Smooth muscle cell (in vitro differentiated cells): ENCODE data around the gene APOOL. TPM values are rescaled to one million over a fixed set of nuclear protein-coding genes. Genes with fewer than 3 reads are reported as not detected.

Experiments used
- DNase-seq: peaks from one replicate; lab custom pipeline; 2025; ENCODE audit not compliant: unreplicated experiment; lab: John Stamatoyannopoulos, UW
- H2AFZ ChIP-seq: fragments of 200-600 bp; sonication (generic); 2 replicates; pipeline ENCODE4 v1.6.0; 2016; ENCODE audit warnings: antibody characterized with exemption, low read depth, mild to moderate bottlenecking
- H3F3A ChIP-seq: fragments of 200-600 bp; sonication (generic); 2 replicates; pipeline ENCODE4 v1.6.0; 2017; ENCODE audit warnings: antibody characterized with exemption, low read depth
- H3K27ac ChIP-seq: fragments of 200-600 bp; sonication (generic); 2 replicates; pipeline ENCODE4 v1.5.1; 2016; ENCODE audit warnings: low read depth, mild to moderate bottlenecking
- H3K27me3 ChIP-seq: fragments of 200-600 bp; sonication (generic); 2 replicates; pipeline ENCODE4 v1.6.1; 2016; ENCODE audit warnings: low read depth, mild to moderate bottlenecking
- H3K36me3 ChIP-seq: fragments of 200-600 bp; sonication (generic); 2 replicates; pipeline ENCODE4 v1.5.1; 2016; ENCODE audit warnings: low read depth
- H3K4me1 ChIP-seq: fragments of 200-600 bp; sonication (generic); 2 replicates; pipeline ENCODE4 v1.5.1; 2016; ENCODE audit warnings: low read depth
- H3K4me2 ChIP-seq: fragments of 200-600 bp; sonication (generic); 2 replicates; pipeline ENCODE4 v1.6.0; 2016; ENCODE audit warnings: mild to moderate bottlenecking
- H3K4me3 ChIP-seq: fragments of 200-600 bp; sonication (generic); 2 replicates; pipeline ENCODE4 v1.5.1; 2016; ENCODE audit warnings: mild to moderate bottlenecking
- H3K79me2 ChIP-seq: fragments of 200-600 bp; sonication (generic); 2 replicates; pipeline ENCODE4 v1.6.0; 2016; ENCODE audit warnings: low read depth, mild to moderate bottlenecking
- H3K9ac ChIP-seq: fragments of 200-600 bp; sonication (generic); 2 replicates; pipeline ENCODE4 v1.6.0; 2016; ENCODE audit warnings: low read depth
- H3K9me3 ChIP-seq: fragments of 200-600 bp; sonication (generic); replicated peaks from 2 replicates; pipeline ENCODE4 v1.5.1; 2016; ENCODE audit warnings: low read depth
- H4K20me1 ChIP-seq: fragments of 200-600 bp; sonication (generic); 2 replicates; pipeline ENCODE4 v1.6.0; 2016; ENCODE audit warnings: low read depth
- WGBS: methylation state at CpG from one replicate; pipeline ENCODE4 v1.1.7; 2016; ENCODE audit warnings: low lambda C conversion rate; 5-methylcytosine and 5-hydroxymethylcytosine counted together
- polyA plus RNA-seq: library from polyadenylated mRNA; unstranded; fragments of >200 nt; fragmentation: Nextera tagmentation; extraction: Ambion mirVana; gene quantifications from 2 replicates; pipeline ENCODE4 v1.2.1, GENCODE V29; 2016
- total RNA-seq: library from RNA; depleted of rRNA; stranded (reverse); fragments of >200 nt; gene quantifications from 2 replicates; pipeline ENCODE4 v1.2.3, GENCODE V29; 2014
- TF ChIP-seq, protein P1 (sequence below): fragments of 200-600 bp; sonication (generic); IDR thresholded peaks from 2 replicates; pipeline ENCODE4 v1.5.1; 2017; ENCODE audit warnings: borderline replicate concordance, mild to moderate bottlenecking, antibody characterized with exemption; ENCODE audit not compliant: insufficient read depth, poor library complexity, severe bottlenecking

The APOOL gene
- total and polyA plus RNA-seq, 2 experiments from 2014 or later, result 1.9 to 17.0 TPM

DNA sequence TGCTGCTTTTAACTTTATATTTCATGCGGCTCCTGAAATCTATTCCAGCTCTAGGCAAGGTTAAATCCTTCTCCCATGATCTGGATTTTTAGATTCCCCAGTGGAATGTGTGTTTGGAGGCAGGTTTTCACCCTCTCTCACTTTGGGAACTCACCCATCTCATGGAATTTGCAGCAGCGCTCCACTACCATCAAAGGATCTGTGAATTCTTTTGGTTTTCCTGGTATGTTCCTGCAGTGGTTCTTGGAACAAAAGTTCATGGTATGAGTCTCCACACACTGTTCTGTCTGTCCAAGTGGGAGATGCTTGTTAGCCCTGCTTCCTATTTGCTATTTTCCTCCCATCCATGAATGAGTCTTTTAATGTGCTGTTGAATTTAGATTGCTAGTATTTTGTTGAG lies 14.0 kb downstream of the APOOL start:
- Histone ChIP-seq H4K20me1 (no peaks in the 10 kb centered on the region), H3K4me3 (no peak overlapping the region), H3K4me1 (no peaks in the 10 kb centered on the region), H3F3A (no peaks in the 10 kb centered on the region), H3K79me2 (no peaks in the 10 kb centered on the region), H3K9ac (no peak overlapping the region), H3K36me3 (no peaks in the 10 kb centered on the region), H3K27ac (no peak overlapping the region), H3K4me2 (no peak overlapping the region), H3K9me3 (peaks cover 5% of the 10 kb centered on the region), H3K27me3 (no peaks in the 10 kb centered on the region), H2AFZ (no peak overlapping the region)
- TF ChIP-seq, protein P1, sequence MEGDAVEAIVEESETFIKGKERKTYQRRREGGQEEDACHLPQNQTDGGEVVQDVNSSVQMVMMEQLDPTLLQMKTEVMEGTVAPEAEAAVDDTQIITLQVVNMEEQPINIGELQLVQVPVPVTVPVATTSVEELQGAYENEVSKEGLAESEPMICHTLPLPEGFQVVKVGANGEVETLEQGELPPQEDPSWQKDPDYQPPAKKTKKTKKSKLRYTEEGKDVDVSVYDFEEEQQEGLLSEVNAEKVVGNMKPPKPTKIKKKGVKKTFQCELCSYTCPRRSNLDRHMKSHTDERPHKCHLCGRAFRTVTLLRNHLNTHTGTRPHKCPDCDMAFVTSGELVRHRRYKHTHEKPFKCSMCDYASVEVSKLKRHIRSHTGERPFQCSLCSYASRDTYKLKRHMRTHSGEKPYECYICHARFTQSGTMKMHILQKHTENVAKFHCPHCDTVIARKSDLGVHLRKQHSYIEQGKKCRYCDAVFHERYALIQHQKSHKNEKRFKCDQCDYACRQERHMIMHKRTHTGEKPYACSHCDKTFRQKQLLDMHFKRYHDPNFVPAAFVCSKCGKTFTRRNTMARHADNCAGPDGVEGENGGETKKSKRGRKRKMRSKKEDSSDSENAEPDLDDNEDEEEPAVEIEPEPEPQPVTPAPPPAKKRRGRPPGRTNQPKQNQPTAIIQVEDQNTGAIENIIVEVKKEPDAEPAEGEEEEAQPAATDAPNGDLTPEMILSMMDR, result no peak
- DNase-seq, result no peak
- 95% methylated on average over 2 of the region's 2 CpGs for WGBS

DNA sequence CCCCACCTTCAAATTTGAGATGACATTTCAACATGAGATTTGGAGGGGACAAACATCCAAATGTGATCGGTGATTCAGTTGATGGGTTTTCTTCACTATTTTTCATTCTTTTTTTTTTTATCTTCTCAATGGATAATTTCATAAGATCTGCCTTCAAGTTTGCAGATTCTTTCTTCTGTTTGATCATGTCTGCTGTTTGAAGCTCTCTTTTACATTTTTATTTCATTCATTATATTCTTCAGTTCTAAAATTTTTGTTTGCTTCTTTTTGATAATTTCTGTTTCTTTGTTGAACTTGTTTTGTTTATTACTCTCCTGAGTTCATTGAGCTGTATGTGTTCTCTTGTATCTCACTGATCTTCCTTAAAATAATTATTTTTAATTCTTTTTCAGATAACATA lies 14.8 kb downstream of the APOOL start:
- 95% methylated on average over 1 of the region's 1 CpG for WGBS
- peaks cover 5% of the 10 kb centered on the region for H3K9me3 ChIP-seq
- no peaks in the 10 kb centered on the region for H3K79me2 ChIP-seq
- no peak overlapping the region for H3K4me2 ChIP-seq
- H4K20me1 ChIP-seq, result no peaks in the 10 kb centered on the region
- no peaks in the 10 kb centered on the region for H3K4me1 ChIP-seq
- no peak for DNase-seq
- H3K9ac ChIP-seq, result no peak overlapping the region
- no peaks in the 10 kb centered on the region for H3K27me3 ChIP-seq
- no peaks in the 10 kb centered on the region for H3F3A ChIP-seq
- H3K27ac ChIP-seq, result no peak overlapping the region
- TF ChIP-seq, protein P1, result no peak
- no peak overlapping the region for H3K4me3 ChIP-seq
- no peak overlapping the region for H2AFZ ChIP-seq
- no peaks in the 10 kb centered on the region for H3K36me3 ChIP-seq

DNA sequence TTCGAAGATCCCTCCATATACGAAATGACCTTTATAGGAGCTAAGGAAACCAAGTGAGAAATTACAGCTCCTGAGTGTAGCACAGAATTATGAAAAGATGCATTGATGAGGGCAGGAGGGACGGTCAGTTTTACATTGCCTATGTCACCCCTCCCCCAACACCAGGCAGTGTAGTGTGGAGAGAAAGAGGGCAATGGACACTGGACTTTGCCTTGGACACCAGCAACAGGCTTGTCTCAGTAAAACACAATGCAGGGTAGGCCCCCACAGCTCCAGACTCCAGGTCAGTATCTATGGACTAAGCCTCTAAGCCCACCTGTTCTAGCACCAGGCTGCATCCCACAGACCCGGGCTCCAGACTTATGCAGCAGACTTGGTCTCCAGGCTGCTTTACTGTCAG lies 16.5 kb downstream of the APOOL start:
- H2AFZ ChIP-seq, result no peak overlapping the region
- TF ChIP-seq, protein P1, result no peak
- H3K27me3 ChIP-seq, result no peaks in the 10 kb centered on the region
- DNase-seq, result no peak
- no peaks in the 10 kb centered on the region for H3K79me2 ChIP-seq
- H3K4me3 ChIP-seq, result no peak overlapping the region
- H4K20me1 ChIP-seq, result no peaks in the 10 kb centered on the region
- H3K36me3 ChIP-seq, result no peaks in the 10 kb centered on the region
- no peak overlapping the region for H3K27ac ChIP-seq
- H3K9ac ChIP-seq, result no peak overlapping the region
- H3K4me2 ChIP-seq, result no peak overlapping the region
- no peaks in the 10 kb centered on the region for H3F3A ChIP-seq
- 91% methylated on average over 4 of the region's 4 CpGs for WGBS
- H3K9me3 ChIP-seq, result peaks cover 5% of the 10 kb centered on the region
- H3K4me1 ChIP-seq, result no peaks in the 10 kb centered on the region

DNA sequence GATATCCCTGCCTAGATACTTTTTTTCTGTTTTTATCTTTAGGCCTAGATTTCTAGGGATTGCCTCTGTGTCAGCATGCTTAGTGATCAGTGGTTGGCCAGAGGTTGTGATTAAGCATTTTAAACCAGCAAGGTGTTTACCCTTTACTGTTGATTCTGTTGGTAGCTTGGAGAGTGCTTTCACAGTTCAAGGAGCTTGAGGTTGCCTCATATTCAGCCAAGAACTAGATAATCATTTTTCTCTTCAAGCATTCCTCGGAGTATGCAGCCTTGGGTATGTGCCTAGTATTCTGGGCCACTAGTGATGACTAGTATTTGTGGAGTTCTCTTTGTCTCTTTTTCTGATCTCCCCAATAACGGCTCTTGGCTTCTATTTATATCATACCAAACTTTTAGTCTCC lies 20.4 kb downstream of the APOOL start:
- Histone ChIP-seq H3K4me1 (no peaks in the 10 kb centered on the region), H3K79me2 (no peaks in the 10 kb centered on the region), H3K4me2 (no peak overlapping the region), H2AFZ (no peak overlapping the region), H3K27ac (no peak overlapping the region), H4K20me1 (no peaks in the 10 kb centered on the region), H3K36me3 (no peaks in the 10 kb centered on the region), H3F3A (no peaks in the 10 kb centered on the region), H3K9me3 (no peaks in the 10 kb centered on the region), H3K4me3 (no peak overlapping the region), H3K27me3 (no peaks in the 10 kb centered on the region), H3K9ac (no peak overlapping the region)
- no peak for DNase-seq
- TF ChIP-seq, protein P1, result no peak
- WGBS, result 81% methylated on average over 2 of the region's 2 CpGs
